Measurements from ENCODE around the gene CENPF.

Gene CENPF

GRCh38 chr1:214678386-214678785 lies 75.4 kb downstream of the CENPF start:
- Histone ChIP-seq H3K4me3 (ENCODE audit: control insufficient read depth in 1 of 7, extremely low read depth in 1 of 7, insufficient read depth in 4 of 7, low read depth in 2 of 7, low read length in 6 of 7) (no peak overlapping the region), H3K27ac (ENCODE audit: insufficient read depth in 1 of 2, low read depth in 1 of 2, low read length in 2 of 2, poor library complexity in 1 of 2, severe bottlenecking in 2 of 2) (no peak overlapping the region), H3K27me3 (replicated peaks in 2 of 5; ENCODE audit: control insufficient read depth in 4 of 5, insufficient read depth in 5 of 5, low read length in 4 of 5) (peaks cover 0 to 2% (median 0%) of the 10 kb centered on the region in 5 experiments), H3K9me3 (ENCODE audit: control extremely low read depth in 1 of 5, control insufficient read depth in 4 of 5, insufficient read depth in 2 of 5, low read depth in 1 of 5, low read length in 4 of 5) (no peaks in the 10 kb centered on the region), H3K4me1 (ENCODE audit: control extremely low read depth in 1 of 4, control insufficient read depth in 4 of 4, insufficient read depth in 4 of 4, low read length in 3 of 4) (no peaks in the 10 kb centered on the region), H3K36me3 (ENCODE audit: control insufficient read depth in 4 of 4, insufficient read depth in 4 of 4, low read length in 3 of 4) (no peaks in the 10 kb centered on the region)
- WGBS (ENCODE audit: insufficient coverage) = 92% methylated on average over 1 of the region's 2 CpGs
- ChIA-PET CTCF (no interaction called here), POLR2A (no interaction called here)
- DNase-seq = no peak

- H3K27me3 ChIP-seq (replicated peaks in 2 of 5; ENCODE audit: control insufficient read depth in 4 of 5, insufficient read depth in 5 of 5, low read length in 4 of 5) = peaks cover 0 to 2% (median 0%) of the 10 kb centered on the region in 5 experiments
- no peaks in the 10 kb centered on the region for H3K4me1 ChIP-seq (ENCODE audit: control extremely low read depth in 1 of 4, control insufficient read depth in 4 of 4, insufficient read depth in 4 of 4, low read length in 3 of 4)
- no peaks in the 10 kb centered on the region for H3K36me3 ChIP-seq (ENCODE audit: control insufficient read depth in 4 of 4, insufficient read depth in 4 of 4, low read length in 3 of 4)
- H3K4me3 ChIP-seq (ENCODE audit: control insufficient read depth in 1 of 7, extremely low read depth in 1 of 7, insufficient read depth in 4 of 7, low read depth in 2 of 7, low read length in 6 of 7) = no peak overlapping the region
- 84% methylated on average over 2 of the region's 3 CpGs for WGBS (ENCODE audit: insufficient coverage)
- H3K27ac ChIP-seq (ENCODE audit: insufficient read depth in 1 of 2, low read depth in 1 of 2, low read length in 2 of 2, poor library complexity in 1 of 2, severe bottlenecking in 2 of 2) = no peak overlapping the region
- POLR2A ChIA-PET = no interaction called here
- H3K9me3 ChIP-seq (ENCODE audit: control extremely low read depth in 1 of 5, control insufficient read depth in 4 of 5, insufficient read depth in 2 of 5, low read depth in 1 of 5, low read length in 4 of 5) = peaks cover 0 to 1% (median 0%) of the 10 kb centered on the region in 5 experiments
- CTCF ChIA-PET = no interaction called here
- DNase-seq = no peak
These were observed 80.6 kb downstream of the CENPF start for GRCh38 chr1:214683621-214684020.

GRCh38 chr1:214685906-214686305 lies 82.9 kb downstream of the CENPF start:
- Histone ChIP-seq H3K4me3 (ENCODE audit: control insufficient read depth in 1 of 7, extremely low read depth in 1 of 7, insufficient read depth in 4 of 7, low read depth in 2 of 7, low read length in 6 of 7) (no peak overlapping the region), H3K36me3 (ENCODE audit: control insufficient read depth in 4 of 4, insufficient read depth in 4 of 4, low read length in 3 of 4) (no peaks in the 10 kb centered on the region), H3K27me3 (replicated peaks in 2 of 5; ENCODE audit: control insufficient read depth in 4 of 5, insufficient read depth in 5 of 5, low read length in 4 of 5) (peaks cover 0 to 2% (median 0%) of the 10 kb centered on the region in 5 experiments), H3K9me3 (ENCODE audit: control extremely low read depth in 1 of 5, control insufficient read depth in 4 of 5, insufficient read depth in 2 of 5, low read depth in 1 of 5, low read length in 4 of 5) (peaks cover 0 to 1% (median 0%) of the 10 kb centered on the region in 5 experiments), H3K4me1 (ENCODE audit: control extremely low read depth in 1 of 4, control insufficient read depth in 4 of 4, insufficient read depth in 4 of 4, low read length in 3 of 4) (no peaks in the 10 kb centered on the region), H3K27ac (ENCODE audit: insufficient read depth in 1 of 2, low read depth in 1 of 2, low read length in 2 of 2, poor library complexity in 1 of 2, severe bottlenecking in 2 of 2) (no peak overlapping the region)
- 84% methylated on average over 3 of the region's 3 CpGs for WGBS (ENCODE audit: insufficient coverage)
- ChIA-PET POLR2A (no interaction called here), CTCF (no interaction called here)
- DNase-seq = no peak

- Histone ChIP-seq H3K4me3 (ENCODE audit: control insufficient read depth in 1 of 7, extremely low read depth in 1 of 7, insufficient read depth in 4 of 7, low read depth in 2 of 7, low read length in 6 of 7) (no peak overlapping the region), H3K27me3 (replicated peaks in 2 of 5; ENCODE audit: control insufficient read depth in 4 of 5, insufficient read depth in 5 of 5, low read length in 4 of 5) (peaks cover 0 to 2% (median 0%) of the 10 kb centered on the region in 5 experiments), H3K36me3 (ENCODE audit: control insufficient read depth in 4 of 4, insufficient read depth in 4 of 4, low read length in 3 of 4) (no peaks in the 10 kb centered on the region), H3K27ac (ENCODE audit: insufficient read depth in 1 of 2, low read depth in 1 of 2, low read length in 2 of 2, poor library complexity in 1 of 2, severe bottlenecking in 2 of 2) (no peak overlapping the region), H3K4me1 (ENCODE audit: control extremely low read depth in 1 of 4, control insufficient read depth in 4 of 4, insufficient read depth in 4 of 4, low read length in 3 of 4) (no peaks in the 10 kb centered on the region), H3K9me3 (ENCODE audit: control extremely low read depth in 1 of 5, control insufficient read depth in 4 of 5, insufficient read depth in 2 of 5, low read depth in 1 of 5, low read length in 4 of 5) (peaks cover 0 to 1% (median 0%) of the 10 kb centered on the region in 5 experiments)
- DNase-seq = no peak
- ChIA-PET POLR2A (no interaction called here), CTCF (no interaction called here)
- WGBS (ENCODE audit: insufficient coverage) = 88% methylated on average over 4 of the region's 5 CpGs
These were observed 83.5 kb downstream of the CENPF start for GRCh38 chr1:214686497-214686896.

GRCh38 chr1:214688891-214689290 lies 85.9 kb downstream of the CENPF start:
- no peak for DNase-seq
- Histone ChIP-seq H3K4me1 (ENCODE audit: control extremely low read depth in 1 of 4, control insufficient read depth in 4 of 4, insufficient read depth in 4 of 4, low read length in 3 of 4) (no peaks in the 10 kb centered on the region), H3K27me3 (replicated peaks in 2 of 5; ENCODE audit: control insufficient read depth in 4 of 5, insufficient read depth in 5 of 5, low read length in 4 of 5) (peaks cover 0 to 2% (median 0%) of the 10 kb centered on the region in 5 experiments), H3K4me3 (ENCODE audit: control insufficient read depth in 1 of 7, extremely low read depth in 1 of 7, insufficient read depth in 4 of 7, low read depth in 2 of 7, low read length in 6 of 7) (no peak overlapping the region), H3K36me3 (ENCODE audit: control insufficient read depth in 4 of 4, insufficient read depth in 4 of 4, low read length in 3 of 4) (no peaks in the 10 kb centered on the region), H3K9me3 (ENCODE audit: control extremely low read depth in 1 of 5, control insufficient read depth in 4 of 5, insufficient read depth in 2 of 5, low read depth in 1 of 5, low read length in 4 of 5) (peaks cover 0 to 1% (median 0%) of the 10 kb centered on the region in 5 experiments), H3K27ac (ENCODE audit: insufficient read depth in 1 of 2, low read depth in 1 of 2, low read length in 2 of 2, poor library complexity in 1 of 2, severe bottlenecking in 2 of 2) (no peak overlapping the region)
- ChIA-PET CTCF (no interaction called here), POLR2A (no interaction called here)
- WGBS (ENCODE audit: insufficient coverage) = 83% methylated on average over 3 of the region's 3 CpGs

- WGBS (ENCODE audit: insufficient coverage) = 73% methylated on average over 4 of the region's 4 CpGs
These were observed 91.8 kb downstream of the CENPF start for GRCh38 chr1:214694769-214695168.

GRCh38 chr1:214698559-214698958 lies 95.6 kb downstream of the CENPF start:
- no peaks in the 10 kb centered on the region for H3K4me1 ChIP-seq (ENCODE audit: control extremely low read depth in 1 of 4, control insufficient read depth in 4 of 4, insufficient read depth in 4 of 4, low read length in 3 of 4)
- H3K27ac ChIP-seq (ENCODE audit: insufficient read depth in 1 of 2, low read depth in 1 of 2, low read length in 2 of 2, poor library complexity in 1 of 2, severe bottlenecking in 2 of 2) = no peak overlapping the region
- ChIA-PET CTCF (no interaction called here), POLR2A (no interaction called here)
- H3K36me3 ChIP-seq (ENCODE audit: control insufficient read depth in 4 of 4, insufficient read depth in 4 of 4, low read length in 3 of 4) = no peaks in the 10 kb centered on the region
- no peak overlapping the region for H3K4me3 ChIP-seq (ENCODE audit: control insufficient read depth in 1 of 7, extremely low read depth in 1 of 7, insufficient read depth in 4 of 7, low read depth in 2 of 7, low read length in 6 of 7)
- DNase-seq = no peak
- H3K9me3 ChIP-seq (ENCODE audit: control extremely low read depth in 1 of 5, control insufficient read depth in 4 of 5, insufficient read depth in 2 of 5, low read depth in 1 of 5, low read length in 4 of 5) = peaks cover 0 to 3% (median 0%) of the 10 kb centered on the region in 5 experiments
- no CpG with 5 or more reads among the region's 1 CpG for WGBS (ENCODE audit: insufficient coverage)
- no peaks in the 10 kb centered on the region for H3K27me3 ChIP-seq (replicated peaks in 2 of 5; ENCODE audit: control insufficient read depth in 4 of 5, insufficient read depth in 5 of 5, low read length in 4 of 5)

More at GRCh38 chr1:214694769-214695168, 91.8 kb downstream of the CENPF start:
- H3K36me3 ChIP-seq (ENCODE audit: control insufficient read depth in 4 of 4, insufficient read depth in 4 of 4, low read length in 3 of 4) = no peaks in the 10 kb centered on the region
- H3K4me1 ChIP-seq (ENCODE audit: control extremely low read depth in 1 of 4, control insufficient read depth in 4 of 4, insufficient read depth in 4 of 4, low read length in 3 of 4) = no peaks in the 10 kb centered on the region
- no peak overlapping the region for H3K27ac ChIP-seq (ENCODE audit: insufficient read depth in 1 of 2, low read depth in 1 of 2, low read length in 2 of 2, poor library complexity in 1 of 2, severe bottlenecking in 2 of 2)
- DNase-seq = no peak
- H3K4me3 ChIP-seq (ENCODE audit: control insufficient read depth in 1 of 7, extremely low read depth in 1 of 7, insufficient read depth in 4 of 7, low read depth in 2 of 7, low read length in 6 of 7) = no peak overlapping the region
- no peaks in the 10 kb centered on the region for H3K27me3 ChIP-seq (replicated peaks in 2 of 5; ENCODE audit: control insufficient read depth in 4 of 5, insufficient read depth in 5 of 5, low read length in 4 of 5)
- H3K9me3 ChIP-seq (ENCODE audit: control extremely low read depth in 1 of 5, control insufficient read depth in 4 of 5, insufficient read depth in 2 of 5, low read depth in 1 of 5, low read length in 4 of 5) = peaks cover 0 to 3% (median 0%) of the 10 kb centered on the region in 5 experiments
- POLR2A ChIA-PET = no interaction called here
- CTCF ChIA-PET = no interaction called here

All from common myeloid progenitor, CD34-positive (primary cell).